Astrocyte of the spinal cord (primary cell): ENCODE measurements around the gene EHMT1.
A peak's percentile ranks its signal among the peaks of the same experiment; 100 is the strongest.

Source experiments
- DNase-seq: peaks from one replicate; pipeline ENCODE4 v3.0.0; 2011; ENCODE audit warnings: low read depth, low spot score
- H3K4me3 ChIP-seq: 2 replicates; pipeline ENCODE4 v1.5.1; 2011; ENCODE audit warnings: low read depth, mild to moderate bottlenecking, low read length, moderate library complexity
- in situ Hi-C: cut with HindIII; loops from 2 replicates; pipeline ENCODE4 v1.10.0; 2017; ENCODE audit warnings: low sequenced_read_pairs
- TF ChIP-seq, protein P1 (sequence below): IDR thresholded peaks from 2 replicates; pipeline ENCODE4 v1.5.1; 2012; ENCODE audit warnings: low read depth, mild to moderate bottlenecking, low read length, inconsistent platforms

Gene EHMT1

DNA sequence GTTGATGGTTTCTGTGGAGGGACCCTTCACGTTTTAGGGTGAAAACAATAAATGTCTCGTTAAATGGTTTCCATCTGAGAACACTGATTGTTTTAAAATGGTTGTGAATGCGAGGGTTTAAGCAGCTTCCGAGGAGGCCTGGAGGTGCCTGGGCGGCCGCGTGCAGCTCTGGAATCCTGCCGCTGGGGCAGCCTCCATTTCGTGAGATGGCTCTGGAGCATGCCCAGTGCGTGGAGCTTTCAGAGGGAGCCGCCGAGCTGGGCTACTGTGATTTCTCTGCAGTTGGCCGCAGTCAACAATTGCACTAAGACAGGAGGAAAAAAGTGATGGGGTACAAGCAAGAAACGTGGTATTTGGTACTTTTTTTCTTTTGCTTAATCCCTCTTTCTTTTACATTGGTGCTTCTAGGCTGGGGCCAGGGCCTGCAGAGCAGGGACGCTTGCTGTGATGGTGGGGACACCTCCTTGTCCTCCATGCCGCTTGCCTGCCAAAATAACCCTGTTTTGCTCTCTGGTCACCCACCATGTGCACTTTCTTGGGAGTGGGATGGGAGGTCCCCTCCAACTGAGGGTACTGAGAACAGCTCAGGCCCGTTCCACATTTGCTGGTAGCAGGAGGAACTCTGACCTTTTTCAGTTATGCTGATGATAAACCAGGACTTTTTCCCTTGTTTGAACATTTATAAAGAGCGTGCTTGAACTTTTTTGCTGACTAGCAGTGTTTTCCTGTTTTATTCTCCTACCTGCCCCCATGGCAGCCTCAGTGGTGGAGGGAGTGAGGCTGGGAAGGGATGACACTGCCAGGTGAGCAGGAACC lies 47.1 kb downstream of the EHMT1 start:
- TF ChIP-seq, protein P1, sequence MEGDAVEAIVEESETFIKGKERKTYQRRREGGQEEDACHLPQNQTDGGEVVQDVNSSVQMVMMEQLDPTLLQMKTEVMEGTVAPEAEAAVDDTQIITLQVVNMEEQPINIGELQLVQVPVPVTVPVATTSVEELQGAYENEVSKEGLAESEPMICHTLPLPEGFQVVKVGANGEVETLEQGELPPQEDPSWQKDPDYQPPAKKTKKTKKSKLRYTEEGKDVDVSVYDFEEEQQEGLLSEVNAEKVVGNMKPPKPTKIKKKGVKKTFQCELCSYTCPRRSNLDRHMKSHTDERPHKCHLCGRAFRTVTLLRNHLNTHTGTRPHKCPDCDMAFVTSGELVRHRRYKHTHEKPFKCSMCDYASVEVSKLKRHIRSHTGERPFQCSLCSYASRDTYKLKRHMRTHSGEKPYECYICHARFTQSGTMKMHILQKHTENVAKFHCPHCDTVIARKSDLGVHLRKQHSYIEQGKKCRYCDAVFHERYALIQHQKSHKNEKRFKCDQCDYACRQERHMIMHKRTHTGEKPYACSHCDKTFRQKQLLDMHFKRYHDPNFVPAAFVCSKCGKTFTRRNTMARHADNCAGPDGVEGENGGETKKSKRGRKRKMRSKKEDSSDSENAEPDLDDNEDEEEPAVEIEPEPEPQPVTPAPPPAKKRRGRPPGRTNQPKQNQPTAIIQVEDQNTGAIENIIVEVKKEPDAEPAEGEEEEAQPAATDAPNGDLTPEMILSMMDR = peak; percentile 46
- in situ Hi-C loops = no loop called here
- DNase-seq = peak; percentile 41
- H3K4me3 ChIP-seq = no peak overlapping the region

DNA sequence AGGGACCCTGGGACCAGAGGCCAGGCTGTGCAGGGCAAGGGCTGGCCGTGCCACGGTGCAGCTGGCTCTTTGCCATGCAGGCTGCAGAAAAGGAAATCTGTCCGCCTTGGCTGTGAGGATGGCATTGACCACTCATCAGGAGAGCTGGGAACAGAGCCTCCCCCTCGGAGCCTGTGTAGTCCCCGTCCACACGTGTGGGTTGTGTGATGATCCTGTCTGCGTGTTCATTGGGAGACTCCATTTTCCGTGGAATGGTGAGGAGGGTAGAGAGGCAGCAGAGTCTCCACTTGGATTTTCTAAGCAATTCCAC lies 47.7 kb downstream of the EHMT1 start:
- no peak for DNase-seq
- in situ Hi-C loops = no loop called here
- no peak overlapping the region for H3K4me3 ChIP-seq
- TF ChIP-seq, protein P1 = no peak

DNA sequence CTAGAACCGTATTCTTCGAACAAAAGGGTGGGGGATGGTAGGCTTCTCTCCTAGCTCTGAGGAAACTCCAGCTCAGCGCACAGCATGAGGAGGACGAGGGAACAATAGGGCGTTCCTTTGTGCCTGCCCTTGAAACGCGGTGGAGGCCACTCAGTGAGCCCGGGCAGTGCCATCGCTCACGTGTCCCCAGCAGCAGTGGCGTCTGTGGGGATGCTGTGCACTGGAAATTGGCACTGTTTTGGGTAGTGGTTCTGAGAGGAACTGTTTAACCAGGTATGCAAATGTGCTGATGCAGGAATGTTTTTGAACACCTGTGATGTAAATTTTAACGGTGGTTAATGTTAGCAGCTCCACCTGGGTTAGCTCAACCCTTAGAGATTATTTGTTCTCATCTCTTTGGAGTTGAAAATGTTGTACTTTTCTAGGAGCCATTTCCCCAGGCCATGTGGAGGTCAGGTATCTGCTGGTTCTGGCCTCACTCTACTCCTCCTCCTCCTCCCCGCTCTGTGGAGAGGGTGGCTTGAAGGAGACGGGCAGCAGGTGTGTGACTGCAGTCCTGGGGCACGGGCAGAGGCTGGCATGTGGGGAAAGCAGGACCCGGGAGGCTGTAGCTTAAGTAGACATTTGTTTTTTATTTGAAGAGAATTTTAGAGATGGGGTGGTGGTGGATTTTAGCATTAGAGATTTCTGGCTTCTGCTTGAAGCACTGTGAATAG lies 48.3 kb downstream of the EHMT1 start:
- no peak for DNase-seq
- H3K4me3 ChIP-seq = no peak overlapping the region
- TF ChIP-seq, protein P1 = no peak
- in situ Hi-C loops = no loop called here

DNA sequence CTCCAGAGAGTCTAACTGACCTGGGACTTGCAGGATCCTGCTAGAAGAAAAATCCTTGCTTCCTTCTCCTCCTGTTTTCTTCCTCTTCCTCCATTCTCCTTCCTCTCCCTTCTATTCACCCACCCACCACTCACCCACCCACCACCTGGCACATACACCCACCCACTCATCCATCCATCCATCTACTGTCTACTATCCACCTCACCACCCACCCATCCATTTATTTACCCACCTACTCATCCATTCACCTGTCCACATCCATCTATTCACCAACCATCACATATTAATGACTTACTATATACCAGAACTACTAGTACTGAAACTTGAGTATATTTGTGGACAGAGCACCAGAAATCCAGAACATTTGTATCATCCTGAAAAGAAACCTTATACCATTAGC lies 49.4 kb downstream of the EHMT1 start:
- no peak overlapping the region for H3K4me3 ChIP-seq
- in situ Hi-C loops = no loop called here
- DNase-seq = no peak
- TF ChIP-seq, protein P1 = no peak

DNA sequence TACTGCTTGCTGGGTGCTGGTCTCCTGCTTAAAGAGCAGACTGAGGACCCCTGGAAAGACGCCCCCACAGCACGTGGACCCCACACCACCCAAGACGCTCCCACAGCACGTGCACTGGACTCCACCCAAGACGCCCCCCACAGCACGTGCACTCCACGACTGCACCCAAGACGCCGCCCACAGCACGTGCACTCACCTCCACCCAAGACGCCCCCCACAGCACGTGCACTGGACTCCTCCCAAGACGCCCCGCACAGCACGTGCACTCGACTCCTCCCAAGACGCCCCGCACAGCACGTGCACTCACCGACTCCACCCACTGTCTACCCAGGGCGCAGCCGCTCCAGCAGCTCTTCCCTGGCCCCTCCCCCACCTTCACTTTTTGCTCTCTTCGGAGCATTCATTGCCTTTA lies 50.5 kb downstream of the EHMT1 start:
- no peak for DNase-seq
- in situ Hi-C loops = no loop called here
- TF ChIP-seq, protein P1 = no peak
- no peak overlapping the region for H3K4me3 ChIP-seq

DNA sequence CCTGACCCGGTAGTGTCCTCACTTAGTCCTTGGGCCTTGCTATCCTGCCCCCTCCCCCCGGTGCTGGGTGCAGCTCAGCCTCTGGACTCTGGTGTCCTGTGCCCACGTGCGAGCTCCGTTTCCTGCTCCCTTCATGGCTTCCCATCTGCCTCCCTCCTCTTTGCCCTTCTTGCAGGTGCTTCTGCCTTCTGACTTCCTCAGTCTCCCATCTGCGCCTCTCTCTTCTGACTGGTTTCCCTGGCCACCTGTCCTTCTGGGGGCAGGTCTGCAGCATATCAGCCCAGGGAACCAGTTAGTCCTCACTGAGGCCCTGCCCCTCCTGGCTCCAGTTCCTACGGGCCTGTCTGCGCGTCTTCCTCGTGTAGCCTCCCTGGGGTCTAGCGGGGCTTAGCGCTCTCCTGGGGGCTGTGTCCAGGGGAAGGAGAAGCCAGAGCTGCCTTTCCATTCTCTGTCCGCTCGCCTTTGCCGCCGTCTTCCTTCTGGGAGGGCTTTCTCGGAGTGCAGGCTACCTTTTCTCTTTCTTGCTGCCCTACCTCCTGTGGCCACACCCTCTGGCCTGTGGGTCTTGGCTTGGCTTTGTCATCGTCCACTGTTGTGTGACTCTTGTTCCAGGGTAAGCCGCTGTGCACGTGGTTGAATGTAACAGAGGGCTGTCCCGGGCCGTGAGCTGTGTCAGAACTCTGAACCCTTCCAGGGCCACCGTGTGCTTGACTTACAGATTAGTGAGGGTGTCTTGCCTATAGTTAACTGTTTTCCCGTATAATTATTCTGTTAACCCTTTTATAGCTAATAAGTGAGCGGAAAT lies 51.8 kb downstream of the EHMT1 start:
- in situ Hi-C loops = no loop called here
- no peak overlapping the region for H3K4me3 ChIP-seq
- TF ChIP-seq, protein P1 = no peak
- DNase-seq = no peak
